ENCODE results near the gene ZNF254. TPM values are rescaled to one million over a fixed set of nuclear protein-coding genes. Genes with fewer than 3 reads are reported as not detected.
"Not testable (repeated sequence)": the region's sequence is repeated elsewhere in the genome, so short reads cannot be mapped to it uniquely, and the experiment has no call there.

The ZNF254 gene
- total and polyA plus RNA-seq, 4 donors: 17.2 to 63.0 (median 26.5) TPM

GRCh38 chr19:24098359-24098758 lies 11.4 kb downstream of the ZNF254 start:
- no CpG with 5 or more reads among the region's 2 CpGs for WGBS (ENCODE audit: insufficient coverage)
- H3K27ac ChIP-seq (ENCODE audit: low read depth, low read length): no peak overlapping the region
- H3K36me3 ChIP-seq (ENCODE audit: control insufficient read depth, insufficient read depth, low read length): no peaks in the 10 kb centered on the region
- no peaks in the 10 kb centered on the region for H3K9me3 ChIP-seq (ENCODE audit: control insufficient read depth, insufficient read depth, low read length)
- no peak for DNase-seq (ENCODE audit: low read depth in 4 of 6, low spot score in 6 of 6)
- H3K4me3 ChIP-seq (ENCODE audit: low read depth, low read length): no peak overlapping the region
- no peaks in the 10 kb centered on the region for H3K27me3 ChIP-seq (ENCODE audit: control insufficient read depth, insufficient read depth, low read length)
- H3K4me1 ChIP-seq (ENCODE audit: control insufficient read depth, insufficient read depth, low read length): no peaks in the 10 kb centered on the region

DNA sequence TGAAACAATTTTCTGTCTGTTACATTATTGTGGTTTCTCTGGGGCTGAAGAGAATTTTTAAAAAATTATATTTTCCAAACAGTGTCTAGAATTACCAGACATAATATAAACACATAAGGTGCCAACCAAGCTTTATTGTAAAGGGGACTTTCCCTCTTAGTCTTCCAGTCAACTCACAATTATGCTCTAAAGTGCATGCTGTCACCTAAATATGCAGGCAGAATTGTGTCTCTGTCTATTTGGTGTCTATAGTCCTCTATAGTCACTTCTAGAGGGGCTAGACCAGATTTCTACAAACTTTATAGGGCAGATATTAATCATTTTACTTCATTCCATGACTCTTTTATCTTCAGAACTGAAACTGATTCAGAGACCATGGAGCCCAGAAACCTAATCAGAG lies 12.8 kb downstream of the ZNF254 start:
- H3K27me3 ChIP-seq (ENCODE audit: control insufficient read depth, insufficient read depth, low read length): no peaks in the 10 kb centered on the region
- H3K27ac ChIP-seq (ENCODE audit: low read depth, low read length): no peak overlapping the region
- H3K4me1 ChIP-seq (ENCODE audit: control insufficient read depth, insufficient read depth, low read length): no peaks in the 10 kb centered on the region
- no peak for DNase-seq (ENCODE audit: low read depth in 4 of 6, low spot score in 6 of 6)
- H3K9me3 ChIP-seq (ENCODE audit: control insufficient read depth, insufficient read depth, low read length): no peaks in the 10 kb centered on the region
- H3K36me3 ChIP-seq (ENCODE audit: control insufficient read depth, insufficient read depth, low read length): peaks cover 4% of the 10 kb centered on the region
- no peak overlapping the region for H3K4me3 ChIP-seq (ENCODE audit: low read depth, low read length)

DNA sequence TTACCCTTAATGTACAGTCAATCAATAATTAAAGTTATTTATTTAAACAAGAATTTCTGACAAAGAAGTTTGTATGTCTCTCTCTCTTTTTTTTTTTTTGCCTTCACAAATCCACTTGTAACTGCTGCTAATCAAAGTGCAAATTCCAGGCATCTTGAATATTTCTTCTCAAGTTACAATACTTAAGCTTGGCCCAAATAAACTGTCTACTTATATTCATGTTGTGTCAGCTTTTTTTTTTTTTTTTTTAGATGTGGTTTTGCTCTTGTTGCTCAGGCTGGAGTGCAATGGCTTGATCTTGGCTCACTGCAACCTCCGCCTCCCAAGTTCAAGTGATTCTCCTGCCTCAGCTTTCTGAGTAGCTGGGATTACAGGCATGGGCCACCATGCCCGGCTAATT lies 13.6 kb downstream of the ZNF254 start:
- H3K36me3 ChIP-seq (ENCODE audit: control insufficient read depth, insufficient read depth, low read length); H3K4me3 ChIP-seq (ENCODE audit: low read depth, low read length); H3K4me1 ChIP-seq (ENCODE audit: control insufficient read depth, insufficient read depth, low read length); DNase-seq (ENCODE audit: low read depth in 4 of 6, low spot score in 6 of 6); H3K27ac ChIP-seq (ENCODE audit: low read depth, low read length); H3K9me3 ChIP-seq (ENCODE audit: control insufficient read depth, insufficient read depth, low read length); H3K27me3 ChIP-seq (ENCODE audit: control insufficient read depth, insufficient read depth, low read length): not testable (repeated sequence)
- WGBS (ENCODE audit: insufficient coverage): 100% methylated on average over 1 of the region's 2 CpGs

- no peaks in the 10 kb centered on the region for H3K4me1 ChIP-seq (ENCODE audit: control insufficient read depth, insufficient read depth, low read length)
- no peak for DNase-seq (ENCODE audit: low read depth in 4 of 6, low spot score in 6 of 6)
- WGBS (ENCODE audit: insufficient coverage): no CpG with 5 or more reads among the region's 2 CpGs
- H3K27me3 ChIP-seq (ENCODE audit: control insufficient read depth, insufficient read depth, low read length): no peaks in the 10 kb centered on the region
- no peaks in the 10 kb centered on the region for H3K9me3 ChIP-seq (ENCODE audit: control insufficient read depth, insufficient read depth, low read length)
- no peak overlapping the region for H3K27ac ChIP-seq (ENCODE audit: low read depth, low read length)
- peaks cover 4% of the 10 kb centered on the region for H3K36me3 ChIP-seq (ENCODE audit: control insufficient read depth, insufficient read depth, low read length)
- no peak overlapping the region for H3K4me3 ChIP-seq (ENCODE audit: low read depth, low read length)
These were observed 14.6 kb downstream of the ZNF254 start for GRCh38 chr19:24101459-24102115.

DNA sequence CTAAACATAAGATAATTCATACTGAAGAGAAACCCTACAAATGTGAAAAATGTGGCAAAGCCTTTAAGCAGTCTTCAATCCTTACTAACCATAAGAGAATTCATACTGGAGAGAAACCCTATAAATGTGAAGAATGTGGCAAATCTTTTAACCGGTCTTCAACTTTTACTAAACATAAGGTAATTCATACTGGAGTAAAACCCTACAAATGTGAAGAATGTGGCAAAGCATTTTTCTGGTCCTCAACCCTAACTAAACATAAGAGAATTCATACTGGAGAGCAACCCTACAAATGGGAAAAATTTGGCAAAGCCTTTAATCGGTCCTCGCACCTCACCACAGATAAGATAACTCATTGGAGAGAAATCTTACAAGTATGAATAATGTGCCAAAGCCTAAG lies 40.6 kb downstream of the ZNF254 start:
- no peaks in the 10 kb centered on the region for H3K27me3 ChIP-seq (ENCODE audit: control insufficient read depth, insufficient read depth, low read length)
- H3K4me1 ChIP-seq (ENCODE audit: control insufficient read depth, insufficient read depth, low read length): no peaks in the 10 kb centered on the region
- WGBS (ENCODE audit: insufficient coverage): no CpG with 5 or more reads among the region's 3 CpGs
- no peak overlapping the region for H3K4me3 ChIP-seq (ENCODE audit: low read depth, low read length)
- H3K27ac ChIP-seq (ENCODE audit: low read depth, low read length): no peak overlapping the region
- peaks cover 4% of the 10 kb centered on the region for H3K36me3 ChIP-seq (ENCODE audit: control insufficient read depth, insufficient read depth, low read length)
- no peak for DNase-seq (ENCODE audit: low read depth in 4 of 6, low spot score in 6 of 6)
- peaks cover 24% of the 10 kb centered on the region for H3K9me3 ChIP-seq (ENCODE audit: control insufficient read depth, insufficient read depth, low read length)

- no CpG with 5 or more reads among the region's 3 CpGs for WGBS (ENCODE audit: insufficient coverage)
- H3K4me1 ChIP-seq (ENCODE audit: control insufficient read depth, insufficient read depth, low read length): no peaks in the 10 kb centered on the region
- H3K27ac ChIP-seq (ENCODE audit: low read depth, low read length): no peak overlapping the region
- no peaks in the 10 kb centered on the region for H3K9me3 ChIP-seq (ENCODE audit: control insufficient read depth, insufficient read depth, low read length)
- H3K36me3 ChIP-seq (ENCODE audit: control insufficient read depth, insufficient read depth, low read length): peaks cover 9% of the 10 kb centered on the region
- no peak for DNase-seq (ENCODE audit: low read depth in 4 of 6, low spot score in 6 of 6)
- H3K27me3 ChIP-seq (ENCODE audit: control insufficient read depth, insufficient read depth, low read length): no peaks in the 10 kb centered on the region
- no peak overlapping the region for H3K4me3 ChIP-seq (ENCODE audit: low read depth, low read length)
These were observed 53.1 kb downstream of the ZNF254 start for GRCh38 chr19:24140099-24140498.

GRCh38 chr19:24140591-24140990 lies 53.6 kb downstream of the ZNF254 start:
- Histone ChIP-seq H3K27ac (ENCODE audit: low read depth, low read length) (no peak overlapping the region), H3K4me3 (ENCODE audit: low read depth, low read length) (no peak overlapping the region), H3K36me3 (ENCODE audit: control insufficient read depth, insufficient read depth, low read length) (peaks cover 11% of the 10 kb centered on the region), H3K4me1 (ENCODE audit: control insufficient read depth, insufficient read depth, low read length) (no peaks in the 10 kb centered on the region), H3K9me3 (ENCODE audit: control insufficient read depth, insufficient read depth, low read length) (no peaks in the 10 kb centered on the region), H3K27me3 (ENCODE audit: control insufficient read depth, insufficient read depth, low read length) (no peaks in the 10 kb centered on the region)
- no peak for DNase-seq (ENCODE audit: low read depth in 4 of 6, low spot score in 6 of 6)

DNA sequence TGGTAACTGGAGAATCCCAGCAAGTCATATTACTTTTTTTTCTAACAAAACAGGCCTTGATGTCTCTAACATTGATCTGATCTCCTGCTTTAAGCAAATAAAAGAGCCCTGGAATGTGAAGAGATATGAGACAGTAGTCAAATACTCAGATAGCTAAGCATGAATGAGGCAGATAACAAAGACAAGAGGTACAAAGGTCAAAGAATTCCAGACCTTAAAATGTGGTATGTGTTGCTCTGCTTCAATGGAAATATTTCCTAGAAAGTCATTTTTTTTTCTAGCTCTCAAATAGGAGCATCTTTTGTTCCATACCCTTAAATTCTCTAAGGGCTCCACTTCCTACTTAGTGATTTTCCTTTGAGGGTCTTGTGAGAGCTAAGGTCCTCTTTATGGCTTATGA lies 54.6 kb downstream of the ZNF254 start:
- no peak for DNase-seq (ENCODE audit: low read depth in 4 of 6, low spot score in 6 of 6)
- no peak overlapping the region for H3K4me3 ChIP-seq (ENCODE audit: low read depth, low read length)
- peaks cover 11% of the 10 kb centered on the region for H3K36me3 ChIP-seq (ENCODE audit: control insufficient read depth, insufficient read depth, low read length)
- H3K27me3 ChIP-seq (ENCODE audit: control insufficient read depth, insufficient read depth, low read length): no peaks in the 10 kb centered on the region
- no peaks in the 10 kb centered on the region for H3K4me1 ChIP-seq (ENCODE audit: control insufficient read depth, insufficient read depth, low read length)
- no peak overlapping the region for H3K27ac ChIP-seq (ENCODE audit: low read depth, low read length)
- no peaks in the 10 kb centered on the region for H3K9me3 ChIP-seq (ENCODE audit: control insufficient read depth, insufficient read depth, low read length)

GRCh38 chr19:24142771-24143170 lies 55.8 kb downstream of the ZNF254 start:
- no peaks in the 10 kb centered on the region for H3K27me3 ChIP-seq (ENCODE audit: control insufficient read depth, insufficient read depth, low read length)
- no peak overlapping the region for H3K27ac ChIP-seq (ENCODE audit: low read depth, low read length)
- H3K9me3 ChIP-seq (ENCODE audit: control insufficient read depth, insufficient read depth, low read length): peaks cover 4% of the 10 kb centered on the region
- H3K36me3 ChIP-seq (ENCODE audit: control insufficient read depth, insufficient read depth, low read length): peaks cover 8% of the 10 kb centered on the region
- no CpG with 5 or more reads among the region's 3 CpGs for WGBS (ENCODE audit: insufficient coverage)
- H3K4me3 ChIP-seq (ENCODE audit: low read depth, low read length): no peak overlapping the region
- no peaks in the 10 kb centered on the region for H3K4me1 ChIP-seq (ENCODE audit: control insufficient read depth, insufficient read depth, low read length)
- no peak for DNase-seq (ENCODE audit: low read depth in 4 of 6, low spot score in 6 of 6)

DNA sequence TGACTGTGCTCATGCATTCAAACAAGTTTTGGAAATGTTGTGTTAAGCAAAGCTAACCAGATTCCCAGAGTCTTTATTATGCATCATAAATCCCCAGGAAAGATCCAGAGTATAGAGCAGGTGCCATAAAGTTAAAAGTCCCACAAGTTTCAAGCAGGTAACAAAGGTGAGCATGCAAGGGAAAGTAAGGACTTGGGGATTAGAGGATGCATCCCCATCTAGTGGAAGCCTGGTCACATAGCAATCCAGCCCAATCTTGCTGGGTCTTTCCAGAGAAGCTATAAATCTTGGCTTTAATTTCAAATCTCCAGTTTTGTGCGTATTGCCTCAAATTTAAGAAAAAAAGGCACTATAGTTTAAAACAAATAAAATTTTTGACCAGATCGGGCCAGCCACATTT lies 72.7 kb downstream of the ZNF254 start:
- Histone ChIP-seq H3K27ac (ENCODE audit: low read depth, low read length) (no peak overlapping the region), H3K27me3 (ENCODE audit: control insufficient read depth, insufficient read depth, low read length) (no peaks in the 10 kb centered on the region), H3K36me3 (ENCODE audit: control insufficient read depth, insufficient read depth, low read length) (peaks cover 3% of the 10 kb centered on the region), H3K9me3 (ENCODE audit: control insufficient read depth, insufficient read depth, low read length) (peaks cover 3% of the 10 kb centered on the region), H3K4me1 (ENCODE audit: control insufficient read depth, insufficient read depth, low read length) (no peaks in the 10 kb centered on the region), H3K4me3 (ENCODE audit: low read depth, low read length) (no peak overlapping the region)
- no CpG with 5 or more reads among the region's 2 CpGs for WGBS (ENCODE audit: insufficient coverage)
- peak in 3 of 6 donors; percentile 3 to 12 (median 4) for DNase-seq (ENCODE audit: low read depth in 4 of 6, low spot score in 6 of 6)

All from spinal cord (tissue), 10 donors.